Measurements from ENCODE around the gene VPS45. TPM values are rescaled to one million over a fixed set of nuclear protein-coding genes. Genes with fewer than 3 reads are reported as not detected.
A peak's percentile ranks its signal among the peaks of the same experiment; 100 is the strongest.

The VPS45 gene
- total and polyA plus RNA-seq, 2 of the 13 experiments (the other 11 are each of a cell fraction or from before 2014, with no cell fraction given), result 15.2 to 25.2 TPM

GRCh38 chr1:150067184-150068108 is at the start of gene VPS45 (continued):
- peak; percentile 32; the same call in 1 of the 2 replicates for TF ChIP-seq ARID5B (CRISPR knock-in tag; IDR thresholded peaks at IDR 0.05)
- TF ChIP-seq AGO2 (optimal IDR thresholded peaks at IDR 0.05; ENCODE audit: low read depth, low read length), result peak; percentile 66
- TF ChIP-seq ZNF678 (CRISPR knock-in tag; IDR thresholded peaks at IDR 0.05), result no peak
- TF ChIP-seq RERE (CRISPR knock-in tag; IDR thresholded peaks at IDR 0.05; ENCODE audit: low read depth), result no peak
- TF ChIP-seq ZNF501 (CRISPR knock-in tag; IDR thresholded peaks at IDR 0.05), result peak; percentile 98
- no peak for TF ChIP-seq HOMEZ (CRISPR knock-in tag; IDR thresholded peaks at IDR 0.05; ENCODE audit: low read depth)
- TF ChIP-seq DMAP1 (CRISPR knock-in tag; IDR thresholded peaks at IDR 0.05), result peak; percentile 45; the same call in 1 of the 2 replicates
- TF ChIP-seq SAFB2 (CRISPR knock-in tag; IDR thresholded peaks at IDR 0.05; ENCODE audit: borderline replicate concordance, low read depth), result no peak; the same call in 1 of the 2 replicates
- TF ChIP-seq KMT2A (CRISPR knock-in tag; IDR thresholded peaks at IDR 0.05), result peak; percentile 86
- TF ChIP-seq AHDC1 (CRISPR knock-in tag; IDR thresholded peaks at IDR 0.05; ENCODE audit: borderline replicate concordance), result peak; percentile 34; the same call in 1 of the 2 replicates
- peak; percentile 40 for TF ChIP-seq SP5 (CRISPR knock-in tag; IDR thresholded peaks at IDR 0.05; ENCODE audit: borderline replicate concordance, low read depth)

Data from HepG2 (cell line).